ENCODE data around the gene NOTCH1. TPM values are rescaled to one million over a fixed set of nuclear protein-coding genes. Genes with fewer than 3 reads are reported as not detected.

Gene NOTCH1
- polyA plus RNA-seq, 3 donors from 2014 or later: 0.98 to 22.8 (median 4.3) TPM

DNA sequence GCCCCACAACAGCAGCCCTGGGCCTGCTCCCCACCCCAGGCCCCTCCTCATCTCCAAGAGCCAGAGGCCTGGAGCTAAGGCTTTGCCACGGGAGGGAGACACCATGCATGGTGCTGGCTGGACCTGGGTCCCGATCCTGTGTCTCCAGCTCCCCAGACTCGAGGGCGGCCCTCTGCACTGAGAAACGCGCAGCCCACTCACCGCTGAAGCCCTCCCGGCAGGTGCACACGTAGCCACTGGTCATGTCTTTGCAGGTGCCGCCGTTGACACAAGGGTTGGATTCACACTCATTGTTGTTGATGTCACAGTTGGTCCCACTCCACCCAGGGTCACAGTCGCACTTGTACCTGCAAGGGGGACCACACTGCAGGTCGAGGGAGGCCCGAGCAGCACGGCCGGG is 32.7 kb downstream of the NOTCH1 start:
- Mint-ChIP-seq H3K27me3 (ENCODE audit: low read depth in 3 of 3) (peaks cover 0 to 3% (median 0%) of the 10 kb centered on the region in 3 donors), H3K9me3 (no peaks in the 10 kb centered on the region), H3K36me3 (no peaks in the 10 kb centered on the region), H3K4me3 (no peak overlapping the region), H3K4me1 (no peaks in the 10 kb centered on the region), H3K27ac (no peak overlapping the region)
- no peak for DNase-seq

GRCh38 chr9:136512651-136513071 is 33.2 kb downstream of the NOTCH1 start:
- Mint-ChIP-seq H3K4me3 (no peak overlapping the region), H3K27me3 (ENCODE audit: low read depth in 3 of 3) (peaks cover 0 to 3% (median 0%) of the 10 kb centered on the region in 3 donors), H3K36me3 (peaks cover 0 to under 1% (median 0%) of the 10 kb centered on the region in 3 donors), H3K9me3 (no peaks in the 10 kb centered on the region), H3K27ac (no peak overlapping the region), H3K4me1 (no peaks in the 10 kb centered on the region)
- no peak for DNase-seq

DNA sequence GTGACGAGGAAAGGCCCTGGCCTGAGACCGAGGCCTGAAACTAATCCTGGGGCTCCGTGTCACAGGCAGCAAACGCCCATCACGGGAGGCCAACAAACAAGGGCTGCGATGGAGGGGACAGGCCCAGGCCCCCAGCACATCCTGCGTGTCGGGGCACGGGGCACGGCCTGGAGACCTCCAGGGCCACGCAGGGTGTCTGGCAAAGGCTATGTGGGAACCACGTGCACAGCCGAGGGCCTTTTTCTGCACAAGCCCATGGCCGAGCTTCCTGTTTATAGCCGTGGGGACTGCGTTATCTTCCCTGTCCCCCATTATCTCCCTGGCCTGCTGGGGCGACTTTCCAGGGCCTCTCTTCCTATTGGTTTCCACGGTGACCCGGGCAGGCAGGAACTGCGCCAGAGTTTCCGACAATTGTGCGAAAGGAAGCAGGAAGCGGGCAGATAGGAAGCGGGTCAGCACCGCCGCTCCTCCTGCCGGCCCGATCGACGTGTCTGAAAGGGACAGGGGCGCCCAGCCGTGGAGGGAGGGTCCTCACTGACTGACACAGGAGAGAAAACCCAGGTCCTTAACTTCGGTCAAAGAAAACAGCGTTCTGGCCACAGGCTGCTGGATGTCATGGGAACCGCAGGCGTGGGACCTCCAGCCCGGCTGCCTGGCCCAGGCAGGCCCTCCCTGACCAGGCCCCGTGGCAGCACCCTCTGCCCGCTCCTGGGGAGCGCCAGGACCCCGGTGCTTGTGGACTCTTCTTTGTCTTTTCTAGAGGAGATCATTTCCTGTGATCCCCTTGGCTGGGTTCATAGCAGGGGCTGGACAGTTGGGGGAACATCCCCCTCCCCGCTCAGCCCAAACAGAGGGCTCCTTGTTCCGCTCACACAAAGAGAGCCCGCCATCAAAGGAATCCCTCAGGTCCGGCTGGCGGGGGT is 33.9 kb downstream of the NOTCH1 start:
- Mint-ChIP-seq H3K27me3 (ENCODE audit: low read depth in 3 of 3) (peaks cover 0 to 3% (median 0%) of the 10 kb centered on the region in 3 donors), H3K36me3 (peaks cover 0 to 3% (median 0%) of the 10 kb centered on the region in 3 donors), H3K4me1 (no peaks in the 10 kb centered on the region), H3K27ac (peak overlapping the region in 1 of 6 donors; percentile 35), H3K4me3 (no peak overlapping the region), H3K9me3 (no peaks in the 10 kb centered on the region)
- no peak for DNase-seq

- H3K4me3 Mint-ChIP-seq: no peak overlapping the region
- H3K9me3 Mint-ChIP-seq: no peaks in the 10 kb centered on the region
- H3K27me3 Mint-ChIP-seq (ENCODE audit: low read depth in 3 of 3): peaks cover 0 to 3% (median 0%) of the 10 kb centered on the region in 3 donors
- no peak for DNase-seq
- H3K4me1 Mint-ChIP-seq: no peaks in the 10 kb centered on the region
- peaks cover 0 to 3% (median 0%) of the 10 kb centered on the region in 3 donors for H3K36me3 Mint-ChIP-seq
- H3K27ac Mint-ChIP-seq: peak overlapping the region in 1 of 6 donors; percentile 40
These were observed 34.6 kb downstream of the NOTCH1 start for GRCh38 chr9:136511144-136511669.

DNA sequence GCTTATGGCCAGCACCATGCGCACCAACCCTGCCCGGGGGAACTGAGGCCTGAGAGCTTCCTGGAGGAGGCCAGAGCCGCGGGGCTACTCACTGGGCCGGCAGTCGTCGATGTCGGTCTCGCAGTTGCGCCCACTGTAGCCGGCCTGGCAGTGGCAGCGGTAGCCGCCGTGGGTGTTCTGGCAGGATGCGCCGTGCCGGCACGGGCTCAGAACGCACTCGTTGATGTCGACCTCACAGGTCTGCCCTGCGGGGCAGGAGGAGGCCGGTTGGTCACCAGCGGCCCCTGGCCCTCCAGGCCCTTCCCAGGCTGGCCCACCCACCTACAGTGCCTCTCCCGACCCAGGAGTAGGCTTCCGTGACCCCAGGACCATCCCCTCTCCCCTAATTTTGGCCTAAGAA is 35.3 kb downstream of the NOTCH1 start:
- H3K27me3 Mint-ChIP-seq (ENCODE audit: low read depth in 3 of 3): peaks cover 0 to 7% (median 0%) of the 10 kb centered on the region in 3 donors
- H3K27ac Mint-ChIP-seq: no peak overlapping the region
- peaks cover 0 to 5% (median 0%) of the 10 kb centered on the region in 3 donors for H3K36me3 Mint-ChIP-seq
- H3K9me3 Mint-ChIP-seq: no peaks in the 10 kb centered on the region
- DNase-seq: no peak
- H3K4me3 Mint-ChIP-seq: no peak overlapping the region
- H3K4me1 Mint-ChIP-seq: peaks cover 0 to 3% of the 10 kb centered on the region in 2 donors

DNA sequence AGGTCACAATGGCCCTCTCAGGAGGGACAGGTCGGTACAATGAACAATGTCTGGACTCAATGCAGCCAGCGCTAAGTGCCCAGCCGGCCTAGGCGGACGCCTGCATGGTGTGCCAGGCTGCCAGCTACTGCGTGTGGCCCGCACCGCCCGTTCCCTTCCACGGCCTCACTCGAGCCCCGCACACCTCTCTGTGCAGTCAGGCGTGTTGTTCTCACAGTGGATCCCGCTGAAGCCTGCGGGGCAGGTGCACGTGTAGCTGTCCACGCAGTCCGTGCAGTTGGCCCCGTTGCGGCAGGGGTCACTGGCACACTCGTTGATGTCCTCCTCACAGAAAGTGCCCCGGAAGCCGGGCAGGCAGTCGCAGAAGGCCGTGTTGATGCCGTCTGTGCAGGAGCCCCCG is 36.3 kb downstream of the NOTCH1 start:
- Mint-ChIP-seq H3K27ac (no peak overlapping the region), H3K36me3 (peaks cover 0 to 5% (median 0%) of the 10 kb centered on the region in 3 donors), H3K4me1 (peaks cover 0 to 3% of the 10 kb centered on the region in 2 donors), H3K4me3 (no peak overlapping the region), H3K9me3 (no peaks in the 10 kb centered on the region), H3K27me3 (ENCODE audit: low read depth in 3 of 3) (peaks cover 0 to 7% (median 0%) of the 10 kb centered on the region in 3 donors)
- DNase-seq: no peak

GRCh38 chr9:136508729-136509500 is 36.9 kb downstream of the NOTCH1 start:
- Mint-ChIP-seq H3K27me3 (ENCODE audit: low read depth in 3 of 3) (peaks cover 0 to 8% (median 0%) of the 10 kb centered on the region in 3 donors), H3K4me3 (no peak overlapping the region), H3K9me3 (no peaks in the 10 kb centered on the region), H3K27ac (no peak overlapping the region), H3K36me3 (peaks cover 0 to 5% (median 0%) of the 10 kb centered on the region in 3 donors), H3K4me1 (peaks cover 0 to 3% of the 10 kb centered on the region in 2 donors)
- no peak for DNase-seq

- no peak for DNase-seq
- Mint-ChIP-seq H3K4me1 (peaks cover 0 to 3% of the 10 kb centered on the region in 2 donors), H3K4me3 (no peak overlapping the region), H3K27me3 (ENCODE audit: low read depth in 3 of 3) (peaks cover 0 to 8% (median 0%) of the 10 kb centered on the region in 3 donors), H3K36me3 (peaks cover 0 to 5% (median 0%) of the 10 kb centered on the region in 3 donors), H3K9me3 (no peaks in the 10 kb centered on the region), H3K27ac (no peak overlapping the region)
These were observed 37.9 kb downstream of the NOTCH1 start for GRCh38 chr9:136507992-136508375.

- H3K27ac Mint-ChIP-seq: no peak overlapping the region
- H3K4me1 Mint-ChIP-seq: peaks cover 0 to 3% of the 10 kb centered on the region in 2 donors
- no peaks in the 10 kb centered on the region for H3K9me3 Mint-ChIP-seq
- no peak overlapping the region for H3K4me3 Mint-ChIP-seq
- DNase-seq: no peak
- peaks cover 0 to 10% (median 3%) of the 10 kb centered on the region in 3 donors for H3K36me3 Mint-ChIP-seq
- peaks cover 0 to 8% (median 0%) of the 10 kb centered on the region in 3 donors for H3K27me3 Mint-ChIP-seq (ENCODE audit: low read depth in 3 of 3)
These were observed 38.4 kb downstream of the NOTCH1 start for GRCh38 chr9:136507221-136507991.

DNA sequence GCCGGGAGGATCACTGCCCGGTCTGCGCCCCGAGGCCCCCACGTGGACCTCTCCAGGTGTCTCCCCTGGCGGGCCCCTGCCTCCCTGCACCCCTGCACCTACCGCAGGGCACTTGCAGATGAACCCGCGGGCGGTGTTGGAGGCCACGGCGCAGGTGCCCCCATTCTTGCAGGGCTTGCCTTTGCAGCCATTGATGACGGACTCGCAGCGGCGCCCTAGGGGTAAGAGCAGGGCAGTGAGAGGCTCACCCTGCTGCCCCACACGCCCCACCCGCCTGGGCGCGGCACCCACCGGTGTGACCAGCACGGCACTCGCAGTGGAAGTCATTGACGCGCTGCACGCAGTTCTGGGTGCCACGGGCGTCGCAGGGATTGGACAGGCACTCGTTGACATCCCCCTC is 39.4 kb downstream of the NOTCH1 start:
- Mint-ChIP-seq H3K27me3 (ENCODE audit: low read depth in 3 of 3) (peaks cover 0 to 8% (median 0%) of the 10 kb centered on the region in 3 donors), H3K4me3 (no peak overlapping the region), H3K36me3 (peaks cover 0 to 11% (median 4%) of the 10 kb centered on the region in 3 donors), H3K4me1 (peaks cover 0 to 3% of the 10 kb centered on the region in 2 donors), H3K27ac (no peak overlapping the region), H3K9me3 (no peaks in the 10 kb centered on the region)
- no peak for DNase-seq

DNA sequence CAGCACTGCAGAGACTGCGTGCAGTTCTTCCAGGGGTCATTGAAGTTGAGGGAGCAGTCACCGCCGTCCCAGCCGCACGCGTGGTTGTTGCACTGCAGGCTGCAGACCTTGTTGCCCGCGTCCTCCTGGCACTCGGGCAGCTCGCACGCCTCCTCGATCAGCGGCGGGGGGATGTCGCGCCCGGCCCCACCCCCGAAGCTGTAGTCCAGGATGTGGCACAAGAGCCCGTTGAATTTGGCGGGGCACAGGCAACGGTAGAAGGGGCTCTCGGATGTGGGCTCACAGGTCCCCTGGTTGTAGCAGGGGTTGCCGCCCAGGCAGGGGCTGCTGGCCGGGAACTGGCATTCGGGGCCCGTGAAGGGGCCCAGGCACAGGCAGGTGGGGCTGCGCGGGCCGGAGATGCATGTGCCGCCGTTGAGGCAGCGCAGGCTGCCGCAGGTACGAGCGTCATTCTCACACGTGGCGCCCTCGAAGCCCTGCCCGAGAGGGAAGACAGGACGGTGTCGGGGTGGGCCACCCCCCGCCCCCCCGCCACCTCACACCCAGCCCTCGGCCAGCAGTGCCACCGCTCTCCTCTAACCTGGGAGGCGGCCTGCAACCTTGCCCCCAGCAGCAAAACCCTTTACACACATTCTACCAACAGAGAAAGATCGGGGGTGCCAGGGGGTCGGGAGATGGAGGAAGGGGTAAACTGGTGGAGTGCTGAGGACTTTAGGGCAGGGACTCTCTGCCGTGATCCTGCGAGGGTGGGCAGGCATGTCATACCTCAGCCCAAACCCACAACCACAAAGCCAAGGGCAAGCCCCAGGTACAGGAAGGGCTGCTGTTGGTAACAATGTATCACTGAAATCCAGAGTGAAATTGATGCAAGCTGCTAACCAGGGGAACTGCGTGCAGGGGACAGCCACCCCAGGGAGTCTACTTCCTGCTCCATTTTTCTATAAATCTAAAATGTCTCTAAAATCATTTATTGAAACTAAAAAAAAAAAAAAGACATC is 40.1 kb downstream of the NOTCH1 start:
- peaks cover 0 to 3% of the 10 kb centered on the region in 2 donors for H3K4me1 Mint-ChIP-seq
- no peak overlapping the region for H3K4me3 Mint-ChIP-seq
- peaks cover 0 to 8% (median 0%) of the 10 kb centered on the region in 3 donors for H3K27me3 Mint-ChIP-seq (ENCODE audit: low read depth in 3 of 3)
- H3K27ac Mint-ChIP-seq: peak overlapping the region in 3 of 6 donors; percentile 17 to 55 (median 17)
- H3K9me3 Mint-ChIP-seq: no peaks in the 10 kb centered on the region
- H3K36me3 Mint-ChIP-seq: peaks cover 0 to 14% (median 7%) of the 10 kb centered on the region in 3 donors
- DNase-seq: peak in 1 of 3 donors; percentile 34
